SJCRH30 (cell line): ENCODE results near the gene PLAGL1. TPM values are rescaled to one million over a fixed set of nuclear protein-coding genes. Genes with fewer than 3 reads are reported as not detected.
"Not testable (repeated sequence)": the region's sequence is repeated elsewhere in the genome, so short reads cannot be mapped to it uniquely, and the experiment has no call there.

ENCODE experiments used
- DNase-seq, 2 experiments: peaks; one replicate each; pipeline ENCODE4 v3.0.0-alpha.2; 2015 to 2020
- H3K27ac ChIP-seq: fragments of 250-450 bp; sonication (Bioruptor Pico); 2 replicates; pipeline ENCODE4 v1.5.1; 2020; ENCODE audit warnings: mild to moderate bottlenecking, moderate library complexity
- H3K27me3 ChIP-seq: fragments of 250-450 bp; sonication (Bioruptor Pico); 2 replicates; pipeline ENCODE4 v1.5.1; 2020; ENCODE audit warnings: mild to moderate bottlenecking, moderate library complexity
- H3K36me3 ChIP-seq: fragments of 250-450 bp; sonication (Bioruptor Pico); 2 replicates; pipeline ENCODE4 v1.5.1; 2020; ENCODE audit warnings: mild to moderate bottlenecking, moderate library complexity
- H3K4me1 ChIP-seq: fragments of 250-450 bp; sonication (Bioruptor Pico); 2 replicates; pipeline ENCODE4 v1.5.1; 2020; ENCODE audit warnings: mild to moderate bottlenecking, moderate library complexity
- H3K4me3 ChIP-seq: fragments of 250-450 bp; sonication (Bioruptor Pico); 2 replicates; pipeline ENCODE4 v1.5.1; 2020; ENCODE audit warnings: mild to moderate bottlenecking, moderate library complexity
- H3K9me3 ChIP-seq: fragments of 250-450 bp; sonication (Bioruptor Pico); replicated peaks from 2 replicates; pipeline ENCODE4 v1.5.1; 2020; ENCODE audit warnings: mild to moderate bottlenecking, moderate library complexity
- total RNA-seq: library from RNA; depleted of rRNA; stranded (reverse); fragments of >200 nt; shearing (Covaris generic); gene quantifications from 2 replicates; pipeline ENCODE4 v1.2.3, GENCODE V29; 2014; rRNA removed

PLAGL1 gene
- total RNA-seq, result 66.5 and 77.2 TPM in 2 replicates

GRCh38 chr6:144008120-144008811 is at the start of gene PLAGL1:
Gene PLAGL1 (minus strand): TSS chr6:144008259. CDS start chr6:143948136, 60,123 bp downstream.
- H3K36me3 ChIP-seq, result peaks cover 15% of the 10 kb centered on the region

GRCh38 chr6:144055121-144055931 is 47.3 kb upstream of the PLAGL1 start:
- no peak for DNase-seq
- Histone ChIP-seq H3K36me3 (no peaks in the 10 kb centered on the region), H3K27me3 (no peaks in the 10 kb centered on the region), H3K4me3 (no peak overlapping the region), H3K4me1 (no peaks in the 10 kb centered on the region), H3K27ac (no peak overlapping the region), H3K9me3 (no peaks in the 10 kb centered on the region)

More at GRCh38 chr6:144008120-144008811, at the start of gene PLAGL1:
- Histone ChIP-seq H3K4me3 (peak within 1 kb of the TSS; percentile 78), H3K9me3 (0 out of 2 replicates have a peak, but pooled peaks cover 4% of the 10 kb centered on the region), H3K27me3 (no peaks in the 10 kb centered on the region), H3K4me1 (0 out of 2 replicates have a peak, but pooled peaks cover 3% of the 10 kb centered on the region), H3K27ac (peak within 1 kb of the TSS; percentile 67)
- peak; percentile 84 to 87 for DNase-seq

GRCh38 chr6:144053601-144054000 is 45.5 kb upstream of the PLAGL1 start:
- H3K36me3 ChIP-seq, result no peaks in the 10 kb centered on the region
- H3K27me3 ChIP-seq, result no peaks in the 10 kb centered on the region
- no peak overlapping the region for H3K27ac ChIP-seq
- DNase-seq, result no peak
- H3K4me3 ChIP-seq, result no peak overlapping the region
- H3K9me3 ChIP-seq, result no peaks in the 10 kb centered on the region
- no peaks in the 10 kb centered on the region for H3K4me1 ChIP-seq

- no peak overlapping the region for H3K27ac ChIP-seq
- H3K9me3 ChIP-seq, result no peaks in the 10 kb centered on the region
- no peaks in the 10 kb centered on the region for H3K36me3 ChIP-seq
- H3K4me3 ChIP-seq, result no peak overlapping the region
- no peaks in the 10 kb centered on the region for H3K4me1 ChIP-seq
- no peaks in the 10 kb centered on the region for H3K27me3 ChIP-seq
- no peak for DNase-seq
Measured at GRCh38 chr6:144052488-144052887, 44.4 kb upstream of the PLAGL1 start.

GRCh38 chr6:144049386-144049785 is 41.3 kb upstream of the PLAGL1 start:
- Histone ChIP-seq H3K9me3 (0 out of 2 replicates have a peak, but pooled peaks cover 2% of the 10 kb centered on the region), H3K4me3 (no peak overlapping the region), H3K27ac (no peak overlapping the region), H3K4me1 (no peaks in the 10 kb centered on the region), H3K36me3 (no peaks in the 10 kb centered on the region), H3K27me3 (no peaks in the 10 kb centered on the region)
- no peak for DNase-seq

- Histone ChIP-seq H3K27ac (no peak overlapping the region), H3K27me3 (no peaks in the 10 kb centered on the region), H3K4me1 (no peaks in the 10 kb centered on the region), H3K9me3 (0 out of 2 replicates have a peak, but pooled peaks cover 2% of the 10 kb centered on the region), H3K36me3 (no peaks in the 10 kb centered on the region), H3K4me3 (no peak overlapping the region)
- DNase-seq, result no peak
Measured at GRCh38 chr6:144047688-144048087, 39.6 kb upstream of the PLAGL1 start.

- not testable (repeated sequence) for H3K27ac ChIP-seq, H3K27me3 ChIP-seq, H3K4me3 ChIP-seq, H3K9me3 ChIP-seq, H3K36me3 ChIP-seq, H3K4me1 ChIP-seq, DNase-seq
Measured at GRCh38 chr6:144046672-144047071, 38.6 kb upstream of the PLAGL1 start.

GRCh38 chr6:144044989-144045388 is 36.9 kb upstream of the PLAGL1 start:
- not testable (repeated sequence) for H3K36me3 ChIP-seq, DNase-seq, H3K9me3 ChIP-seq, H3K27ac ChIP-seq, H3K4me3 ChIP-seq, H3K4me1 ChIP-seq, H3K27me3 ChIP-seq

GRCh38 chr6:144036835-144037195 is 28.8 kb upstream of the PLAGL1 start:
- Histone ChIP-seq H3K36me3 (no peaks in the 10 kb centered on the region), H3K4me3 (no peak overlapping the region), H3K4me1 (no peaks in the 10 kb centered on the region), H3K27ac (no peak overlapping the region), H3K9me3 (0 out of 2 replicates have a peak, but pooled peaks cover 5% of the 10 kb centered on the region), H3K27me3 (0 out of 2 replicates have a peak, but pooled peaks cover 5% of the 10 kb centered on the region)
- DNase-seq, result no peak

GRCh38 chr6:144036064-144036834 is 28.2 kb upstream of the PLAGL1 start:
- Histone ChIP-seq H3K27me3 (0 out of 2 replicates have a peak, but pooled peaks cover 5% of the 10 kb centered on the region), H3K27ac (no peak overlapping the region), H3K4me3 (no peak overlapping the region), H3K9me3 (0 out of 2 replicates have a peak, but pooled peaks cover 5% of the 10 kb centered on the region), H3K4me1 (no peaks in the 10 kb centered on the region), H3K36me3 (no peaks in the 10 kb centered on the region)
- DNase-seq, result peak in 1 of 2 experiments; percentile 15

GRCh38 chr6:144035416-144035815 is 27.4 kb upstream of the PLAGL1 start:
- 0 out of 2 replicates have a peak, but pooled peaks cover 5% of the 10 kb centered on the region for H3K27me3 ChIP-seq
- H3K4me3 ChIP-seq, result no peak overlapping the region
- H3K36me3 ChIP-seq, result no peaks in the 10 kb centered on the region
- H3K27ac ChIP-seq, result no peak overlapping the region
- no peaks in the 10 kb centered on the region for H3K4me1 ChIP-seq
- 0 out of 2 replicates have a peak, but pooled peaks cover 5% of the 10 kb centered on the region for H3K9me3 ChIP-seq
- DNase-seq, result no peak

- no peak for DNase-seq
- Histone ChIP-seq H3K4me1 (no peaks in the 10 kb centered on the region), H3K27ac (no peak overlapping the region), H3K36me3 (no peaks in the 10 kb centered on the region), H3K9me3 (0 out of 2 replicates have a peak, but pooled peaks cover 5% of the 10 kb centered on the region), H3K4me3 (no peak overlapping the region), H3K27me3 (0 out of 2 replicates have a peak, but pooled peaks cover 5% of the 10 kb centered on the region)
Measured at GRCh38 chr6:144033816-144034735, 26.0 kb upstream of the PLAGL1 start.

- H3K4me3 ChIP-seq, result no peak overlapping the region
- DNase-seq, result no peak
- H3K36me3 ChIP-seq, result no peaks in the 10 kb centered on the region
- H3K27me3 ChIP-seq, result no peaks in the 10 kb centered on the region
- H3K9me3 ChIP-seq, result 0 out of 2 replicates have a peak, but pooled peaks cover 5% of the 10 kb centered on the region
- H3K27ac ChIP-seq, result no peak overlapping the region
- H3K4me1 ChIP-seq, result no peaks in the 10 kb centered on the region
Measured at GRCh38 chr6:144029452-144029851, 21.4 kb upstream of the PLAGL1 start.
